ENCODE results near the gene PMVK. TPM values are rescaled to one million over a fixed set of nuclear protein-coding genes. Genes with fewer than 3 reads are reported as not detected.

PMVK gene
- total RNA-seq, 1 donor from 2014 or later = 11.8 TPM

DNA sequence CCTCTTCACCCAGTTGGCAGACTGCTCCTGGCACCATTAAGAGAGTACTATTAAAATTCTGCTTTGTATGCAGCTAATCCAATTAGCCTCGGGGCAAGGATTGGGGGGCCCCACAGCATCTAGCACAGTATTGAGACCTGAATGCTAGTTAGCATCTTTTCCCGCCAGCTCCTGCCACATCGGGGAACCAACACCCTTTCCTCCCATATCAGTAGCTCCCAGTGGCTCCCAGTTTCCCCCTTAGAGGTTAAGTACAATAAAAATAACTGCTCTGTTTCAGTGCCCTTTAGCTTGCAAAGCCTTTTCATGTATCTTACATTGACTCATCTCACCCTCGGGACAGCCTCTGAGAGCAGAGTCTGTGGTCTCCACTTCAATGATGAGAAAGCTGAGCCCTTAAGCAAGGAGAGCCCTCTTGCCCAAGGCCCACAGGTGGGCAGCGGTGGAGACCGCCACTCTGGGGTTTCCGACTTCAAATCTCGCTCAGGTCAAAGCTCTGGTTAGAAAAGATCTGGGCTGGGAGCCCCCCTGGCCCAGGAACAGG, 4.2 kb upstream of the PMVK start:
- no peak for DNase-seq (ENCODE audit: low read depth)
- H3K4me3 ChIP-seq (ENCODE audit: low read depth, low read length) = no peak overlapping the region
- TF ChIP-seq, protein P1, sequence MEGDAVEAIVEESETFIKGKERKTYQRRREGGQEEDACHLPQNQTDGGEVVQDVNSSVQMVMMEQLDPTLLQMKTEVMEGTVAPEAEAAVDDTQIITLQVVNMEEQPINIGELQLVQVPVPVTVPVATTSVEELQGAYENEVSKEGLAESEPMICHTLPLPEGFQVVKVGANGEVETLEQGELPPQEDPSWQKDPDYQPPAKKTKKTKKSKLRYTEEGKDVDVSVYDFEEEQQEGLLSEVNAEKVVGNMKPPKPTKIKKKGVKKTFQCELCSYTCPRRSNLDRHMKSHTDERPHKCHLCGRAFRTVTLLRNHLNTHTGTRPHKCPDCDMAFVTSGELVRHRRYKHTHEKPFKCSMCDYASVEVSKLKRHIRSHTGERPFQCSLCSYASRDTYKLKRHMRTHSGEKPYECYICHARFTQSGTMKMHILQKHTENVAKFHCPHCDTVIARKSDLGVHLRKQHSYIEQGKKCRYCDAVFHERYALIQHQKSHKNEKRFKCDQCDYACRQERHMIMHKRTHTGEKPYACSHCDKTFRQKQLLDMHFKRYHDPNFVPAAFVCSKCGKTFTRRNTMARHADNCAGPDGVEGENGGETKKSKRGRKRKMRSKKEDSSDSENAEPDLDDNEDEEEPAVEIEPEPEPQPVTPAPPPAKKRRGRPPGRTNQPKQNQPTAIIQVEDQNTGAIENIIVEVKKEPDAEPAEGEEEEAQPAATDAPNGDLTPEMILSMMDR (conservative IDR thresholded peaks at IDR 0.05; ENCODE audit: low read depth, low read length) = no peak

DNA sequence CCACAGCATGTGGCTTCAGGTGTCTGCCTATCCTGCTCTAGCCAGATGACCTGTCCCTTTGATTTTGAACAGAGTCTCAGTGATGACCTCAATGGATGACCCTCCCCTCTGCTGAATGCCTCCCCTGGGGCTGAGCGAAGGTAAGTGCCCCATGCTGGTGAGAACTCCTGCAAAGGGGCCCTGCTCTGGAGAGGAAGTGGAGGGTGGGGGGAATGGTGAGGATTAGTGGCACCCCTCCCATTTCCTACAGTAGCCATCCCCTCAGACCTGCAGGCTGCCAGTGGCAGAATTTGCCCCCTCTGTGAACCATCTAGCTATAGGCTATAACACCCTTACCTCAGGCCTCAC, 3.7 kb upstream of the PMVK start:
- TF ChIP-seq, protein P1 (conservative IDR thresholded peaks at IDR 0.05; ENCODE audit: low read depth, low read length) = no peak
- no peak overlapping the region for H3K4me3 ChIP-seq (ENCODE audit: low read depth, low read length)
- no peak for DNase-seq (ENCODE audit: low read depth)

DNA sequence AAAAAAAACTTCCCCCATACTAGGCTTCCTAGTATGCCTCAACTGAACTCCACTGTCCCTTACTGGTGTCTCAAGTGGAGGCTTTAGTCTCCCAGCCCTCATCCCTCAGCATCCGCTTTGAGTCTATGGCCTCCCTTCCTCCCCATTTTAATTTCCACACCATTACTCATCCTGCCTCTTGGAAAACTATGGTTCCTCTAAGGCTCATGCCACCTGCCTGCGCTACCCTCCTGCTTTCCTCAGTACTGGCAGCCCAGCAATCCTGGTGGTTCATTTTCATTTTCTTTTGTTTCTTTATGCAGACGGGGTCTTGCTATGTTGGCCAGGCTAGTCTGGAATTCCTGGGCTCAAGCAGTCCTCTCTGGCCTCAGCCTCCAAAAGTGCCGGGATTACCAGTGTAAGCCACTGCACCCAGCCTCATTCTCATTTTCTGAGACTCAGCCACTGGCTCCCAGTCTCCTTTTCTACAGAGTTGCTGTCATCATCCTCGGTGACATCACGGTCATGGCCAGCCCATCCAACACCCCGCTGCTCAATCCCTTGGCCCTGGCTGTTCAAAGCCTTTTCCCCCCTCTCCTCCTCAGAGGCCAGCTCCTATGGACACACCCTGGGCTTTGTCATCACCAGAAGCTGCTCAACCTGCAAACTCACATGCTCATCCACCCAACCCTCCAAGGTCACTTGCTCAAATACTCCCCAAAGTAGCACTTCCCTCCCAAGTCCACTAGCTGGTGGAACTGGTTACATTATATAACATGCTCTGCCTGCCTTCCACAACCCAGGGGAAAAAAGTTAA, 2.3 kb upstream of the PMVK start:
- TF ChIP-seq, protein P1 (conservative IDR thresholded peaks at IDR 0.05; ENCODE audit: low read depth, low read length) = no peak
- no peak overlapping the region for H3K4me3 ChIP-seq (ENCODE audit: low read depth, low read length)
- DNase-seq (ENCODE audit: low read depth) = no peak

DNA sequence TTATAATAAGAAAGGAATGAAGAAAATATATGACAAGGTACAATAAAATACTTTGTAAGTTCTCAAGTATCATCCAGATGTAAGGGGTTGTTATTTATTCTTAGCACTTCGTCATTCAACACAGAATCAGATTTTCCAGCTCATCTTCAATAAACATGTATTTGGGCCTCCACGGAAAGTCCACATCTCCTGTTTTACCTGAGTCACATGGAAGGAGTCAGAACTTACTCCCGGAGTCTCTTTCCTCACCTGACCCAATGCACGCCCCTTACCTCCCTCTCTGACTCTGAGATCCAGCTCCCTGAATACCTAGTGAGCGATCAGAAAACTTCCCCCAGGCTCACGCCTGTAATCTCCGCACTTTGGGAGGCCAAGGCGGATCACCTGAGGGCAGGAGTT, 1.5 kb upstream of the PMVK start:
- TF ChIP-seq, protein P1 (conservative IDR thresholded peaks at IDR 0.05; ENCODE audit: low read depth, low read length) = no peak
- DNase-seq (ENCODE audit: low read depth) = no peak
- peak overlapping the region; percentile 80 for H3K4me3 ChIP-seq (ENCODE audit: low read depth, low read length)

DNA sequence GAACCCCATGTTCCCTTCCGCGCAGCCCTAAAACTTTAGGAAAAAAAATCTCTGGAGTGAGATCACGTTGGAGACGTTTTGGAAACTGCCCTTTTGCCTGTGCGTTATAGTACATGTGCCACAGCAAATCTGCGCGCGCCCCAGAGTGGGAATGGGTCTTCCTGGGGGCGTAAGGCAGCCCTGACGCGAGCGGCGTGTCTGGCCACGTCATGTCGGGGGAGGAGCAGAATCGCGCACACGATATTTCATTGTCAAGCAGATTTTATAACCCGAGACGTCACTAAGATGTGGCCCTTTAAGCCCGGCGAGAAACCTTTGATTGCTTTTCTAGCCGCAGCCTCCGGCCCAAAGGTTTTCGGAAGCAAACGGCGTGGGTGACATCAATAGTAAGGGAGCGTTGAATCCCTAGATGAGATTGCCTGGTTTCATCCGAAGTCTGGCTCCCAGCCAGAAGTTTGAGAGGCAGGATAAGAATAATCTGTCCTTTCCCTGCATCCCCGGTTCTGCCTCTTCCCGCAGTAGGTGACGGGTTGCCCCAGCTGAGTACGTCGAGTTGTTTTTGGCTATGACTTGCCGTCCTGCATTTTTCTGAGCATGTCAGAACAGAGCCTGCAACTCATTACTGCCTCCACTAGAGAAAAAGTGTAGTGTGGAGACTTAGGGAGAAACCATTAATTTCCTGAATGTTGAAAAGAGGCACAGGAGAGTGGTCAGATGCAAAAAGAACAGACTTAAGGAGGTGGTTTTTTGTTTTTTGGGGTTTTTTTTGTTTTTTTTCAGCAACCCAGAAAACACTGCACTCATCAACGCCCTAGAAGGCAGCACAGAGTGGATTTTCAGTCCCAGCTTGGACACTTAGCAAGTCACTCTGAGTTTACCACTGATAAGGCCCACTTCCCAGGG, 817 bp upstream of the PMVK start:
- peak; percentile 74 for DNase-seq (ENCODE audit: low read depth)

DNA sequence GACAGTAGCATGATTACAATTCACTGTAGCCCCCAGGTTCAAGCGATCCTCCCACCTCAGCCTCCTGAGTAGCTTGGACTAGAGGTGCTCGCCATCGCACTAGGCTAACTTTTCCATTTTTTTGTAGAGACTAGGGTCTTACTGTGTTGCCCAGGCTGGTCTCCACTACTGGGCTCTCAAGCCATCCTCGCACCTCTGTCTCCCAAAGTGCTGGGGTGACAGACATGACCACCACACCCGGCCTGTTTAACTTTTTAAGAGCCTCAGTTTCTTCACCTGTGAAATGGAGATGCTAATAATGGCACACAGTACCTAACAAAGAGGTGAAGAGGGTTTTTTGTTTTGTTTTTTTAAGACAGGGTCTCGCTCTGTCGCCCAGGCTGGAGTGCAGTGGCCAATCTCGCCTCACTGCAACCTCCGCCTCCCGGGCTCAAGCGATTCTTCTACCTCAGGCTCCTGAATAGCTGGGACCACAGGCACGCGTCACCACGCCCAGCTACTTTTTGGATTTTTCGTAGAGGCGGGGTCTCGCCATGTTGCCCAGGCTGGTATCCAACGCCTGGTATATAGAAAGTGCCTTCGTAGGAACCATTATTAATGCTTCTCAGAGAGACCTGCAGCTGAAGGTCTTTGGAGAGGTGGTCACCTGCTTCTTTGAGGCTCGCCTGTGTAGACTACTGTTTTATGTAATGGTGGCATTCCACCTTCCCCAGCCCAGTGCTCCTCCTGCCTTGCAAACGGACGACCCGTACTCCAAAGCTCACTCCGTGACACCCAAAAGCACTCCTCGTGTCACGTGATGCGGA, 567 bp downstream of the PMVK start:
- DNase-seq (ENCODE audit: low read depth) = no peak
- TF ChIP-seq, protein P1 (conservative IDR thresholded peaks at IDR 0.05; ENCODE audit: low read depth, low read length) = no peak
- H3K4me3 ChIP-seq (ENCODE audit: low read depth, low read length) = peak overlapping the region; percentile 80

More for the DNA sequence above, 817 bp upstream of the PMVK start:
- TF ChIP-seq, protein P1 (conservative IDR thresholded peaks at IDR 0.05; ENCODE audit: low read depth, low read length) = peak; percentile 25
- H3K4me3 ChIP-seq (ENCODE audit: low read depth, low read length) = peak overlapping the region; percentile 80
